GM19193 (cell line): ENCODE data around the gene ADAM30.

Experiments used
- POLR2A ChIP-seq: IDR thresholded peaks from 4 replicates; pipeline ENCODE4 v1.6.1; 2011; ENCODE audit not compliant: insufficient read depth, insufficient read length; ENCODE audit errors: extremely low read depth

The ADAM30 gene

GRCh38 chr1:119917304-119918055, 21.2 kb upstream of the ADAM30 start:
- TF ChIP-seq POLR2A = no peak

DNA sequence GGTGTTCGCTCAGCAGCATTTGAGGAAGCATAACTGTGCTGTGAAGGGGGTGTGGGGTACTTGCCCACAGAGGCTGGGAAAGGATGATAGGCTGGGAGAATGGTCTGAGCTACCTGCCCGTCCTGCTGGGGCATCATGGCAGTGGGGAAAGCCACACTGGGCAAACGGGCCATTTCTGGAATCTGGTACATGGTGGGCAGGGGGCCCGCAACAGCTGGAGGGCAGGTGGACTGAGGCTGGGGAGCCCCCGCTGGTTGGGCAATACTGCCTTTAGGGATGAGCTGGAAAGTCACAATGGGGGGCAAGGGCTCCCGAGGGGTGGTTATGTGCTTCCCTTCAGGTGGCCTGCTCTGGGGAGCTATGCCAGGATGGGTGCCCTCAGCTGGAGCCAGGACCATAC, 19.2 kb upstream of the ADAM30 start:
- no peak for TF ChIP-seq POLR2A

GRCh38 chr1:119914071-119914470, 17.8 kb upstream of the ADAM30 start:
- no peak for TF ChIP-seq POLR2A

- TF ChIP-seq POLR2A = no peak
Observed at GRCh38 chr1:119912963-119913362, 16.6 kb upstream of the ADAM30 start.

GRCh38 chr1:119911775-119912174, 15.5 kb upstream of the ADAM30 start:
- no peak for TF ChIP-seq POLR2A

- no peak for TF ChIP-seq POLR2A
Observed at GRCh38 chr1:119910618-119911017, 14.3 kb upstream of the ADAM30 start.

DNA sequence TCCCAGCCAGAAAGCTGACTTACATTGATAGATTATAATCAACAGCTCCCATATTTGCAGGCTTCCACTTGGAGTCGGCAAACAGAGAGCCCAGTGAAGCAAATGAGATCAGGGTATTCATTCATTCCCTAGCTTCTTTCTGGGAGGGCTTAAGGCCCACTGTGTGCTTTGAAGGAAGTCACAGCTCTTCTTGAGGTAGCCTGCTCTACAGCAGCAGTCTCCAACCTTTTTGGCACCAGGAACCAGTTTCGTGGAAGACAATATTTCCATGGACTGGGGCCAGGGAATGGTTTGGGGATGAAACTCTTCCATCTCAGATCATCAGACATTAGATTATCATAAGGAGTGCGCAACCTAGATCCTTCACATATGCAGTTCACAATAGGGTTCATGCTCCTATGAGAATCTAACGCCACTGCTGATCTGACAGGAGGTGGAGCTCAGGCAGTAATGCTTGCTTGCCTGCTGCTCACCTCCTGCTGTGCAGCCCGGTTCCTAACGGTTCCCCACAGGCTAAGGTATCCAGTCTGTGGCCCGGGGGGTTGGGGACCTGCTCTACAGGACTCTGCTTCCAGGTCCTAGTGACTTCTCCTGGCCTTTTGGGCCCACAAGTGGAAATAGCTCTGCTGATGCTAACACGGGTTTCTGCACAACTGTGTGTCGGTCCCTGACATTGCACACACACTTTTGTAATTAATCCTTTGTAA, 13.7 kb upstream of the ADAM30 start:
- TF ChIP-seq POLR2A = no peak

GRCh38 chr1:119908661-119909060, 12.3 kb upstream of the ADAM30 start:
- TF ChIP-seq POLR2A = no peak

- no peak for TF ChIP-seq POLR2A
Observed at GRCh38 chr1:119906927-119907652, 10.8 kb upstream of the ADAM30 start.

GRCh38 chr1:119903443-119903835, 7.1 kb upstream of the ADAM30 start:
- no peak for TF ChIP-seq POLR2A

- no peak for TF ChIP-seq POLR2A
Observed at GRCh38 chr1:119902775-119903442, 6.6 kb upstream of the ADAM30 start.

DNA sequence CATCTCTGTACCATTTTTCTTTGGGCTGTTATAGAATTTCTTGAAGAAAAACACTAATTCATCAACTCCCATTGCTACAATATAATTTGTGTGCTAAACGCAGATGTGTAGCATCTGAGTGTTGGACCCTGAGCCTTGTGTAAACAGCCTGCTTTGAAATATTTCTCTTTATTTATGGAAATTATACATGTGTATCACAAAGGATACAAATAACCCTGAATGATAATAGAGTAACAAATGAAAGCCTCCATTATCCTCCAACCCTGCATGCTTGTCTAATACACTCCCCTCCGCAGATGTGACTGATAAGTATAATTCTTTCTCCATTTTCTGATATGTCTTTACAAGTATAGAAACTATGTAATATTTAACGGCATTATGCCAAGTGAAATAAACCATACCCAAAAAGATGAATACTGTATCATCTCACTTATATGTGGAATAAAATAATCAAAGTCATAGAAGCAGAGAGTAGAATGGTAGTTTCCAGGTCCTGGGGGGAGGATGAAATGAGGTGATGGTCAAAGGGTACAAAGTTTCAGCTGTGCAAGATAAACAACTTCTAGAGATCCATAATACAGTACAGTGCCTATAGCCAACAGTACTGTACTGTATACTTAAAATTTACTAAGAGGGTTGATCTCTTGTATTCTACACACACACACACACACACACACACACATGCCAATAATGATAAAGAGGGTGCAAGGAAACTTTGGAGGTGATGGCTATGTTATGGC, 2.8 kb upstream of the ADAM30 start:
- no peak for TF ChIP-seq POLR2A

DNA sequence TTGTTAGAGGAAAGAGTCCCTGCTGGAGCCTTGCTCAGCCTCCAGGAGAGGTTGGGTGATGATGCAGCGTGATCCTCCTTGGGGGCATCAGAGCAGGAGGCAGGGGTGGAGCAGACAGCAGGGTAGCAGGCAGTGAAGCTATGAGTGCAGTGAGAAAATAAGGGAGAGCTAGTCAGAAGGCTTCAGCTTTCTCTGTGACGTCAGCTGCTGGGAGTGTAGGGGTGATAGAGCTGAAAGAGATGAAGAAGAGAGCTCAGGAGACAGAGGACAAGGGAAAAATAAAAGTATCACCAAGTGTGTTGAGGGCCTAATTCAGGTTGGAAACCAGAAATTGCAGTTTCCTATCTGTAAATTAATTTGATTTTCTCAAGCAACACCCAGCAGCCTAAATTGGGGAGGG, 2.2 kb upstream of the ADAM30 start:
- TF ChIP-seq POLR2A = no peak

DNA sequence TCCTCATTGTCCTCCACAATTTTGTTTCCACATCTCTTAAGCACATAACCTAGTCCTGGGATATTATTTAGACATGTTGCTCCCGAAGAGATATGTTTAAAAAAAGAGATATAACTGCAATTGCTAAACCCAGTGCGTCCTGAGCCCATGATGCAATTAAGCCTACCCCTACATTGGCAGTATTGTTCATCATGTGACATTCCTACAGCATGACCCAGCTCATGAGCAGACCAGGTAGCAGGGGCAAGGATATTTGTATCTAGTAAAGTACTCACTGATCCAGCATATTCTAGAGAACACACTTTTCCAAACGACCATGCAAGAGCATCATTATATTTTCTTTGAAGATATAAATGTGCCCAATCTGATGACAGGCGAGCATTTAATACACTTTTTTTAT, 1.2 kb downstream of the ADAM30 start:
- TF ChIP-seq POLR2A = no peak
